A673 (cell line): ENCODE measurements around the gene GAD2. TPM values are rescaled to one million over a fixed set of nuclear protein-coding genes. Genes with fewer than 3 reads are reported as not detected.

Experiments
- BruUV-seq: library from RNA; stranded (reverse); fragments of 400-500 nt; replicated peaks from 2 replicates; lab custom pipeline; 2021; lab: Mats Ljungman, UMichigan
- CTCF ChIA-PET: fragments of 300-600 bp; sonication (Branson Sonifier 250); formaldehyde crosslinking; loops from one replicate; lab custom pipeline; 2022; ENCODE audit warnings: antibody characterized with exemption; lab: Charles Lee
- POLR2A ChIA-PET: fragments of 300-600 bp; sonication (Branson Sonifier 250); formaldehyde crosslinking; loops from one replicate; lab custom pipeline; 2022; ENCODE audit warnings: antibody characterized with exemption; ENCODE audit not compliant: low non-redundant PET; lab: Charles Lee
- DNase-seq: peaks from one replicate; pipeline ENCODE4 v3.0.0-alpha.2; 2015; ENCODE audit warnings: low spot score
- H3K27ac ChIP-seq: fragments of 200-600 bp; sonication (generic); 2 replicates; pipeline ENCODE4 v1.5.1; 2016; ENCODE audit warnings: mixed run types, low read depth, mild to moderate bottlenecking, mixed read lengths, antibody characterized with exemption, low read length; ENCODE audit not compliant: poor library complexity, severe bottlenecking
- H3K27me3 ChIP-seq: fragments of 200-600 bp; sonication (generic); replicated peaks from 2 replicates; pipeline ENCODE4 v1.6.1; 2017; ENCODE audit warnings: mixed run types, low read depth, mild to moderate bottlenecking, mixed read lengths, antibody characterized with exemption, low read length; ENCODE audit not compliant: insufficient read depth, poor library complexity
- H3K36me3 ChIP-seq: fragments of 200-600 bp; sonication (generic); 2 replicates; pipeline ENCODE4 v1.6.1; 2016; ENCODE audit warnings: mixed run types, mild to moderate bottlenecking, mixed read lengths, antibody characterized with exemption, low read length; ENCODE audit not compliant: insufficient read depth, poor library complexity, severe bottlenecking
- H3K4me1 ChIP-seq: fragments of 200-600 bp; sonication (generic); 2 replicates; pipeline ENCODE4 v1.6.1; 2017; ENCODE audit warnings: mixed run types, mild to moderate bottlenecking, mixed read lengths, antibody characterized with exemption, low read length; ENCODE audit not compliant: insufficient read depth, poor library complexity, severe bottlenecking
- H3K4me3 ChIP-seq: fragments of 200-600 bp; sonication (generic); 2 replicates; pipeline ENCODE4 v1.5.1; 2016; ENCODE audit warnings: low read depth, mixed run types, mild to moderate bottlenecking, mixed read lengths, low read length; ENCODE audit not compliant: poor library complexity, severe bottlenecking
- H3K9me3 ChIP-seq: fragments of 200-600 bp; sonication (generic); 2 replicates; pipeline ENCODE4 v1.6.1; 2016; ENCODE audit warnings: mixed run types, low read depth, mild to moderate bottlenecking, mixed read lengths, antibody characterized with exemption, low read length; ENCODE audit not compliant: poor library complexity, severe bottlenecking
- CTCF ChIP-seq: fragments of 300-800, 200-600 bp; sonication (generic); conservative IDR thresholded peaks from 2 replicates; pipeline ENCODE4 v1.5.1; 2017; ENCODE audit warnings: low read depth, mild to moderate bottlenecking, antibody characterized with exemption, low read length, moderate library complexity, mixed read lengths
- EZH2 ChIP-seq: fragments of 200-600 bp; sonication (generic); IDR thresholded peaks from 2 replicates; pipeline ENCODE4 v1.6.1; 2017; ENCODE audit warnings: borderline replicate concordance, low read depth, mild to moderate bottlenecking, mixed read lengths, antibody characterized with exemption, low read length; ENCODE audit not compliant: poor library complexity, severe bottlenecking
- intact Hi-C: fragments of 100-400 bp; cut with micrococcal nuclease; formaldehyde crosslinking; loops from one replicate; pipeline ENCODE4 v1.10.0; 2022; ENCODE audit not compliant: unreplicated experiment
- total RNA-seq: library from RNA; stranded (reverse); gene quantifications from 2 replicates; pipeline ENCODE4 v1.2.3, GENCODE V29; 2021

Gene GAD2
- total RNA-seq, 1 experiment from 2014 or later, result 0.28 TPM

- intact Hi-C loops, result no loop called here
- Histone ChIP-seq H3K9me3 (no peaks in the 10 kb centered on the region), H3K4me3 (peak overlapping the region; percentile 34), H3K27me3 (peaks cover 96% of the 10 kb centered on the region), H3K27ac (no peak overlapping the region), H3K4me1 (peaks cover 17% of the 10 kb centered on the region), H3K36me3 (no peaks in the 10 kb centered on the region)
- ChIA-PET POLR2A (no interaction called here), CTCF (no interaction called here)
- no TSS peak for BruUV-seq
- no peak for DNase-seq
- no peak for TF ChIP-seq CTCF
- TF ChIP-seq EZH2, result no peak
Measured at GRCh38 chr10:26215396-26215934, 1.1 kb upstream of the GAD2 start.

GRCh38 chr10:26215935-26216584 lies 514 bp upstream of the GAD2 start:
- ChIA-PET POLR2A (no interaction called here), CTCF (no interaction called here)
- intact Hi-C loops, result no loop called here
- Histone ChIP-seq H3K4me3 (peak overlapping the region; percentile 34), H3K4me1 (peaks cover 17% of the 10 kb centered on the region), H3K27me3 (peaks cover 99% of the 10 kb centered on the region), H3K9me3 (no peaks in the 10 kb centered on the region), H3K36me3 (no peaks in the 10 kb centered on the region), H3K27ac (no peak overlapping the region)
- no TSS peak for BruUV-seq
- no peak for TF ChIP-seq EZH2
- TF ChIP-seq CTCF, result no peak
- peak; percentile 72 for DNase-seq

GRCh38 chr10:26217396-26218086 lies 967 bp downstream of the GAD2 start:
- H3K27ac ChIP-seq, result no peak overlapping the region
- DNase-seq, result peak; percentile 19
- POLR2A ChIA-PET, result no interaction called here
- no peaks in the 10 kb centered on the region for H3K9me3 ChIP-seq
- BruUV-seq, result no TSS peak
- intact Hi-C loops, result no loop called here
- H3K4me3 ChIP-seq, result peak overlapping the region; percentile 34
- TF ChIP-seq CTCF, result no peak
- TF ChIP-seq EZH2, result peak; percentile 87
- no peaks in the 10 kb centered on the region for H3K36me3 ChIP-seq
- CTCF ChIA-PET, result no interaction called here
- peaks cover 17% of the 10 kb centered on the region for H3K4me1 ChIP-seq
- peaks cover 92% of the 10 kb centered on the region for H3K27me3 ChIP-seq
